Measurements from ENCODE around the gene LIPM. TPM values are rescaled to one million over a fixed set of nuclear protein-coding genes. Genes with fewer than 3 reads are reported as not detected.

LIPM gene
- total and polyA plus RNA-seq, 4 donors, result not detected

DNA sequence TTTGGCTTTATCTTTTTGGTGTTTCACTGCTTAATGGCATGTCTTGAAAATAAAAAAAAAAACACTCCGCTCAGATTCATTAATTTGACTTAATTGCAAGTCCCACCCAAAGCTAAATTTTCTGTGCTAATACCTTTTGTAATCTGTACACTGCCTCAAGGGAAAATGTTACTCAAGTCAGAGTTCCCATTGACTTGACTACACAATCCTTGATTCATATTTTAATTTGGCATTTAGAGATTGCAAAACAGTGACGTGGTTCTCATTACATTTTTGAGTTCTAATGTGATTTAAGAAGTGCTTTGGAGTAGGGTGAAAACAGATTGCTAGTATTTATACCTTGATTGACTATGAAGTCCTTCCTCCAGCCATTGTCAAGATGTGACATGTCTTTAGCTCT lies 21.3 kb upstream of the LIPM start:
- no peak overlapping the region for H3K27ac ChIP-seq (ENCODE audit: low read depth in 1 of 2, low read length in 1 of 2)
- no peaks in the 10 kb centered on the region for H3K4me1 ChIP-seq (ENCODE audit: control insufficient read depth in 5 of 5, insufficient read depth in 5 of 5, low read length in 5 of 5)
- H3K27me3 ChIP-seq (ENCODE audit: control insufficient read depth in 3 of 3, insufficient read depth in 3 of 3, low read length in 2 of 3), result no peaks in the 10 kb centered on the region
- H3K9me3 ChIP-seq (ENCODE audit: control insufficient read depth in 4 of 4, insufficient read depth in 3 of 4, low read length in 3 of 4), result no peaks in the 10 kb centered on the region
- no peaks in the 10 kb centered on the region for H3K36me3 ChIP-seq (ENCODE audit: control insufficient read depth in 4 of 4, insufficient read depth in 4 of 4, low read length in 4 of 4)
- no peak for ATAC-seq (ENCODE audit: insufficient read depth, low FRiP score)
- WGBS, 2 donors, result 70 to 83% methylated on average over 2 of the region's 2 CpGs
- no peak overlapping the region for H3K9ac ChIP-seq (ENCODE audit: insufficient read depth in 1 of 2, low read length in 2 of 2)
- TF ChIP-seq, protein P1, sequence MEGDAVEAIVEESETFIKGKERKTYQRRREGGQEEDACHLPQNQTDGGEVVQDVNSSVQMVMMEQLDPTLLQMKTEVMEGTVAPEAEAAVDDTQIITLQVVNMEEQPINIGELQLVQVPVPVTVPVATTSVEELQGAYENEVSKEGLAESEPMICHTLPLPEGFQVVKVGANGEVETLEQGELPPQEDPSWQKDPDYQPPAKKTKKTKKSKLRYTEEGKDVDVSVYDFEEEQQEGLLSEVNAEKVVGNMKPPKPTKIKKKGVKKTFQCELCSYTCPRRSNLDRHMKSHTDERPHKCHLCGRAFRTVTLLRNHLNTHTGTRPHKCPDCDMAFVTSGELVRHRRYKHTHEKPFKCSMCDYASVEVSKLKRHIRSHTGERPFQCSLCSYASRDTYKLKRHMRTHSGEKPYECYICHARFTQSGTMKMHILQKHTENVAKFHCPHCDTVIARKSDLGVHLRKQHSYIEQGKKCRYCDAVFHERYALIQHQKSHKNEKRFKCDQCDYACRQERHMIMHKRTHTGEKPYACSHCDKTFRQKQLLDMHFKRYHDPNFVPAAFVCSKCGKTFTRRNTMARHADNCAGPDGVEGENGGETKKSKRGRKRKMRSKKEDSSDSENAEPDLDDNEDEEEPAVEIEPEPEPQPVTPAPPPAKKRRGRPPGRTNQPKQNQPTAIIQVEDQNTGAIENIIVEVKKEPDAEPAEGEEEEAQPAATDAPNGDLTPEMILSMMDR (IDR thresholded peaks at IDR 0.05; ENCODE audit: control extremely low read depth, extremely low read depth), result no peak
- DNase-seq, result no peak
- H3K4me3 ChIP-seq, result no peak overlapping the region

DNA sequence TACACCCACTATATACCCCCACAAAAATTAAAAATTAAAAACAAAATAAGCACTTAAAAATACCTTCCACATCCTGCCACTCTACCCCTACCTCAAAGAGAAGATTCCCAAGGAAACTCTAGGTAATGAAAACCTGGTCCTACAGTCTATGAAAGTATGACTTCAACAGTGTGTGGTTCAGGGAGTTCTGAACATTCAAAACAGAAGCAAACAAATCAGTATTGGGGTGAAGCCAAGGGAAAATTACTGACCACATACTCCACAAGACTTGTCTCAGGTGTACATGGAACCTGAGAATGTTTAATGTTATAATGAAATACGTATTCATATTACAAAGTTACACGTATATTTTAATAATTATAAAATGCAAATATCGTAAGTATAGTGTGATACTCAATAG lies 20.3 kb upstream of the LIPM start:
- no peak overlapping the region for H3K9ac ChIP-seq (ENCODE audit: insufficient read depth in 1 of 2, low read length in 2 of 2)
- ATAC-seq (ENCODE audit: insufficient read depth, low FRiP score) (no peak), DNase-seq (no peak)
- no peaks in the 10 kb centered on the region for H3K36me3 ChIP-seq (ENCODE audit: control insufficient read depth in 4 of 4, insufficient read depth in 4 of 4, low read length in 4 of 4)
- TF ChIP-seq, protein P1 (IDR thresholded peaks at IDR 0.05; ENCODE audit: control extremely low read depth, extremely low read depth), result no peak
- H3K9me3 ChIP-seq (ENCODE audit: control insufficient read depth in 4 of 4, insufficient read depth in 3 of 4, low read length in 3 of 4), result no peaks in the 10 kb centered on the region
- no peak overlapping the region for H3K4me3 ChIP-seq
- no peaks in the 10 kb centered on the region for H3K4me1 ChIP-seq (ENCODE audit: control insufficient read depth in 5 of 5, insufficient read depth in 5 of 5, low read length in 5 of 5)
- WGBS, 2 donors, result 84 to 92% methylated on average over 3 of the region's 3 CpGs
- no peaks in the 10 kb centered on the region for H3K27me3 ChIP-seq (ENCODE audit: control insufficient read depth in 3 of 3, insufficient read depth in 3 of 3, low read length in 2 of 3)
- no peak overlapping the region for H3K27ac ChIP-seq (ENCODE audit: low read depth in 1 of 2, low read length in 1 of 2)

DNA sequence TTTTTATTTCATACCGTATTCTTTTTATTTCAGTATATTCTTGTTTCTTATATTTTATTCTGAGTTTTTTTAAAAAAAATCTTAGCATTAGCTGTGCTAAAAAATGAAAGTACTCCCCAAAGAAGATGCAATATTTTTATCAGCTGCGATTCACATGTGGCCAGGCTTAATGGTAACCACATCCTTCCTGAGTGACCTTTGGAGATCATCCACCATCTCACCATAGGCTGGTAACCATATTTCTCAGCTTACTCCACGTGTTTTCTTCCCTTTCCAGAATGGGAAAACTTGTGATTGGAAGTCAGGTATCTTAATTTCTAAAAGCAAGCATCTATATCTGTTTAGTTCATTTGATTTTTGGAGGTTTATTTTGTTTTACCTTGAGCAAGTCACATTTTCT lies 18.8 kb upstream of the LIPM start:
- H3K9me3 ChIP-seq (ENCODE audit: control insufficient read depth in 4 of 4, insufficient read depth in 3 of 4, low read length in 3 of 4), result no peaks in the 10 kb centered on the region
- H3K36me3 ChIP-seq (ENCODE audit: control insufficient read depth in 4 of 4, insufficient read depth in 4 of 4, low read length in 4 of 4), result no peaks in the 10 kb centered on the region
- 53 to 56% methylated on average over 3 of the region's 3 CpGs for WGBS, 2 donors
- DNase-seq (no peak), ATAC-seq (ENCODE audit: insufficient read depth, low FRiP score) (no peak)
- H3K4me1 ChIP-seq (ENCODE audit: control insufficient read depth in 5 of 5, insufficient read depth in 5 of 5, low read length in 5 of 5), result no peaks in the 10 kb centered on the region
- no peak overlapping the region for H3K4me3 ChIP-seq
- H3K9ac ChIP-seq (ENCODE audit: insufficient read depth in 1 of 2, low read length in 2 of 2), result no peak overlapping the region
- no peaks in the 10 kb centered on the region for H3K27me3 ChIP-seq (ENCODE audit: control insufficient read depth in 3 of 3, insufficient read depth in 3 of 3, low read length in 2 of 3)
- no peak overlapping the region for H3K27ac ChIP-seq (ENCODE audit: low read depth in 1 of 2, low read length in 1 of 2)
- TF ChIP-seq, protein P1 (IDR thresholded peaks at IDR 0.05; ENCODE audit: control extremely low read depth, extremely low read depth), result no peak

DNA sequence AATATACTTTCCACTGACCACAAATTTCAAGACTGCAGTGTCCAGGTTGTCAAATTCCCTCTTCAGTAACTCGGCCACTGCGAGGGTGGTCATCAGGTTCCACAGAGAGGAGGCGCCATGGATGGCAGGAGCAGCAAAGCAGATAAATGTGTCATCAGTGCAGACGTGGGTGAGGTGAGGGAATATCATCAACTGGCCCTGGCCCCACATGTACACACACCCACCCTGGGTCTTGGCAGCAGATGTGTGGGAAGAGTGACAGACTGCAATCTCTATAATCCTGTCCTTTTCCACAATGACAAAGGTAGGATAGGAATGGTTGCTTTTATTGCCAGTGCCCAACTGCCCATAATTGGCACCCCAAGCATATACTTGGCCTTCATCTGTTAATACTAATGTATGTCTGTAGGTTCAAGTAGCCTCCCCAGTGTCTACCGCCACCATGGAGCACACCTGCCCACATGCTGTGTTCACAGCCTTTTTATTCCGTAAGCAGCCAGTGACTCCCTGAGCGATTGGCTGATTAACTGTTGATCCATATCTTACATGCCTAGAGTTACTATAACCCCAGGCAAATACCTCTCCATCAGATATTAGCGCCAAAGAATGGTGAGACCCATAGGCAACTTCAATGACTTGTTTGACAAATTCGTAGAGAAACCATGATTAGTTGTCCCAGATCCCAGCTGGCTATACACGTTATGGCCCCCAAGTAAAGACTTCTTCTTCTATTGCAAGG lies 16.3 kb upstream of the LIPM start:
- ATAC-seq (ENCODE audit: insufficient read depth, low FRiP score) (no peak), DNase-seq (no peak)
- Histone ChIP-seq H3K27me3 (ENCODE audit: control insufficient read depth in 3 of 3, insufficient read depth in 3 of 3, low read length in 2 of 3) (no peaks in the 10 kb centered on the region), H3K4me3 (no peak overlapping the region), H3K9ac (ENCODE audit: insufficient read depth in 1 of 2, low read length in 2 of 2) (no peak overlapping the region), H3K36me3 (ENCODE audit: control insufficient read depth in 4 of 4, insufficient read depth in 4 of 4, low read length in 4 of 4) (no peaks in the 10 kb centered on the region), H3K4me1 (ENCODE audit: control insufficient read depth in 5 of 5, insufficient read depth in 5 of 5, low read length in 5 of 5) (no peaks in the 10 kb centered on the region), H3K9me3 (ENCODE audit: control insufficient read depth in 4 of 4, insufficient read depth in 3 of 4, low read length in 3 of 4) (no peaks in the 10 kb centered on the region), H3K27ac (ENCODE audit: low read depth in 1 of 2, low read length in 1 of 2) (no peak overlapping the region)
- 92 to 94% methylated on average over 10 of the region's 10 CpGs for WGBS, 2 donors
- TF ChIP-seq, protein P1 (IDR thresholded peaks at IDR 0.05; ENCODE audit: control extremely low read depth, extremely low read depth), result no peak
